ENCODE results near the gene MATN4. TPM values are rescaled to one million over a fixed set of nuclear protein-coding genes. Genes with fewer than 3 reads are reported as not detected.

The MATN4 gene
- total RNA-seq, 5 donors from 2014 or later (not counting 1 experiment from before 2014, with no cell fraction given): not detected

DNA sequence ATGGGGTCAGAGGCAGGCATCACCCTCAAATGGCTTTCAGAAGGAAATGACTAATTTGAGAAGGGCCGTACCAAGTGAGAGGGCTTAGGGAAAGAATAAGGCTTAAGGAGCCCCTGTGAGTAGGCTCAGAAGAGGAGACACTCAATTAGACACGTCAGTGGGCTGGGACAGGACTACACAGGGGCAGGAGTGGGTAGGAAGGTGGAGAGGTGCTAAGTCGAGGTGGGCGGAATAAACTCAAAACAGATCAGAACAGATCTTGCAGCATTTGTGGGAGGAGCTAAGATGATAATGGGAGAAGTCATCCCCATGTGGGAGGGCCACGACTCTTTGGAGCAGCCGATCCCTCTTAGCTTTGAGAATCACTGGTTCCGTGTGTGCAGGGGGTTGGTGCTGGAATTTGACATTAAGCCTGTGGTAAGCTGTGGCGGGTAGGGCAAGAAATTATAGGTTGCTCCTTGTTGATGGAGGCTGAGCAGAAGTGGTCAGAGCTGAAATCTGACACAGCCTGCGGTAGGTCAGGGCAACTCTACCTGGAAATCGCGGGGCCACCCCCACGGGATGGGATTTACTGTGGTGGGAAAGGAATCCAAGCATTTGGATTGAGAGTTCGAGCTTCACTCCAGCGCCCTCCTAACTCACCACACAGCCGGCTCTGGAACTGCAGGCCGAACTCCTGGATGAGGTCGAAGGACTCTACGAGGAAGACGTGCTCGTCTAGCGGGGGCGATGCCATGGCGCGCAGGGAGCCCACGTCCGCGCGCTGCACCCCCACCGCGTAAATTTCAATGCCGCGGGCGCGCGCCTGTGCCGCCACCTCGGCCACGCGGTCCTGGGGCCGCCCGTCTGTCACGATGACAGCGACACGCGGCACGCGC lies 4.3 kb downstream of the MATN4 start:
- no peak for ATAC-seq (replicated peaks in 1 of 4)
- Mint-ChIP-seq H3K27ac (no peak overlapping the region), H3K27me3 (peaks cover 35 to 57% of the 10 kb centered on the region in 2 donors), H3K9me3 (no peaks in the 10 kb centered on the region), H3K36me3 (no peaks in the 10 kb centered on the region), H3K4me3 (no peak overlapping the region), H3K4me1 (peaks cover 0 to 3% (median 0%) of the 10 kb centered on the region in 3 donors)
- Histone ChIP-seq H3K9me3 (no peaks in the 10 kb centered on the region), H3K27me3 (replicated peaks in 1 of 2; ENCODE audit: control insufficient read depth in 2 of 2, extremely low read depth in 1 of 2, insufficient read depth in 2 of 2, low read length in 1 of 2) (peaks cover 2 to 59% of the 10 kb centered on the region in 2 experiments), H3K4me3 (ENCODE audit: control insufficient read depth in 1 of 2, extremely low read depth in 1 of 2, low read length in 1 of 2) (no peak overlapping the region), H3K36me3 (ENCODE audit: control insufficient read depth in 2 of 2, extremely low read depth in 1 of 2, insufficient read depth in 1 of 2, low read length in 1 of 2) (no peaks in the 10 kb centered on the region), H3K4me1 (ENCODE audit: control insufficient read depth in 1 of 2, extremely low read depth in 1 of 2, insufficient read depth in 2 of 2, low read length in 2 of 2) (peaks cover 0 to 4% of the 10 kb centered on the region in 2 experiments), H3K27ac (ENCODE audit: low read length) (no peak overlapping the region)
- POLR2A ChIA-PET: no interaction called here
- no peak for DNase-seq
- WGBS (ENCODE audit: insufficient coverage): 53% methylated on average over 41 of the region's 47 CpGs
- CTCF ChIA-PET: interaction anchor here (1.0 to 1.3 kb wide), 2 partner anchors 9 to 467 kb away, joined by 4 read pairs; no protein-coding TSS in a partner anchor

- DNase-seq: no peak
- Histone ChIP-seq H3K27ac (ENCODE audit: low read length) (no peak overlapping the region), H3K27me3 (replicated peaks in 1 of 2; ENCODE audit: control insufficient read depth in 2 of 2, extremely low read depth in 1 of 2, insufficient read depth in 2 of 2, low read length in 1 of 2) (peaks cover 2 to 52% of the 10 kb centered on the region in 2 experiments), H3K36me3 (ENCODE audit: control insufficient read depth in 2 of 2, extremely low read depth in 1 of 2, insufficient read depth in 1 of 2, low read length in 1 of 2) (no peaks in the 10 kb centered on the region), H3K4me3 (ENCODE audit: control insufficient read depth in 1 of 2, extremely low read depth in 1 of 2, low read length in 1 of 2) (no peak overlapping the region), H3K4me1 (ENCODE audit: control insufficient read depth in 1 of 2, extremely low read depth in 1 of 2, insufficient read depth in 2 of 2, low read length in 2 of 2) (peaks cover 0 to 4% of the 10 kb centered on the region in 2 experiments), H3K9me3 (no peaks in the 10 kb centered on the region)
- POLR2A ChIA-PET: no interaction called here
- H3K27ac Mint-ChIP-seq: no peak overlapping the region
- ATAC-seq (replicated peaks in 1 of 4): no peak
- peaks cover 39 to 56% of the 10 kb centered on the region in 2 donors for H3K27me3 Mint-ChIP-seq
- H3K4me1 Mint-ChIP-seq: peaks cover 0 to 3% (median 0%) of the 10 kb centered on the region in 3 donors
- H3K9me3 Mint-ChIP-seq: no peaks in the 10 kb centered on the region
- CTCF ChIA-PET: interaction anchor here (0.6 to 0.7 kb wide), 4 partner anchors 8 to 559 kb away, joined by 3 read pairs; no protein-coding TSS in a partner anchor
- no peak overlapping the region for H3K4me3 Mint-ChIP-seq
- no peaks in the 10 kb centered on the region for H3K36me3 Mint-ChIP-seq
- WGBS (ENCODE audit: insufficient coverage): no CpG with 5 or more reads among the region's 5 CpGs
Measured at GRCh38 chr20:45301824-45302271, 6.3 kb downstream of the MATN4 start.

DNA sequence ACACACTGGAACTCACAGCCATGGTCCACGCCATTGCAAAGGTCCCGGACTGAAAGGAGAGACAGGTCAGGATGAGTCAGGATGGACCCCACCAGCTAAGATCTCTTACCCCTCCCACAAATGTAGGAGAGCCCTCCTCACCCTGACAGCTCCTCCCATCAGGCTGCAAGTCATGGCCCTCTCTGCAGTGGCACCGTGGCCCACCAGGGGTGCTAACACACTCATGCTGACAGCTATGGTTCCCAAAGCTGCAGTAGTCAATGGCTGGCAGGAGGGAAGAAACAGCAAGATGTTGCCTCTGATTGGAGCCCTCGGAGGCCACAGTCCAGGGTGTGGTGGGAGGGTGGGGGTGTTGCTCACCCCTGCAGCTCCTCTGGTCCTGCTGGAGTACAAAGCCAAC lies 7.1 kb downstream of the MATN4 start:
- ATAC-seq (replicated peaks in 1 of 4): peak in 2 of 4 experiments; percentile 52 to 70
- POLR2A ChIA-PET: no interaction called here
- Histone ChIP-seq H3K9me3 (no peaks in the 10 kb centered on the region), H3K36me3 (ENCODE audit: control insufficient read depth in 2 of 2, extremely low read depth in 1 of 2, insufficient read depth in 1 of 2, low read length in 1 of 2) (no peaks in the 10 kb centered on the region), H3K27me3 (replicated peaks in 1 of 2; ENCODE audit: control insufficient read depth in 2 of 2, extremely low read depth in 1 of 2, insufficient read depth in 2 of 2, low read length in 1 of 2) (peaks cover 2 to 46% of the 10 kb centered on the region in 2 experiments), H3K4me3 (ENCODE audit: control insufficient read depth in 1 of 2, extremely low read depth in 1 of 2, low read length in 1 of 2) (no peak overlapping the region), H3K4me1 (ENCODE audit: control insufficient read depth in 1 of 2, extremely low read depth in 1 of 2, insufficient read depth in 2 of 2, low read length in 2 of 2) (no peaks in the 10 kb centered on the region), H3K27ac (ENCODE audit: low read length) (no peak overlapping the region)
- Mint-ChIP-seq H3K36me3 (no peaks in the 10 kb centered on the region), H3K9me3 (no peaks in the 10 kb centered on the region), H3K27ac (no peak overlapping the region), H3K27me3 (peaks cover 42 to 56% of the 10 kb centered on the region in 2 donors), H3K4me3 (no peak overlapping the region), H3K4me1 (peaks cover 0 to 3% (median 0%) of the 10 kb centered on the region in 3 donors)
- CTCF ChIA-PET: interaction anchor here (0.6 to 1.3 kb wide), 3 partner anchors 9 to 350 kb away, joined by 3 read pairs; no protein-coding TSS in a partner anchor
- 0% methylated on average over 1 of the region's 4 CpGs for WGBS (ENCODE audit: insufficient coverage)
- peak in 10 of 35 experiments; percentile 13 to 33 (median 18) for DNase-seq

DNA sequence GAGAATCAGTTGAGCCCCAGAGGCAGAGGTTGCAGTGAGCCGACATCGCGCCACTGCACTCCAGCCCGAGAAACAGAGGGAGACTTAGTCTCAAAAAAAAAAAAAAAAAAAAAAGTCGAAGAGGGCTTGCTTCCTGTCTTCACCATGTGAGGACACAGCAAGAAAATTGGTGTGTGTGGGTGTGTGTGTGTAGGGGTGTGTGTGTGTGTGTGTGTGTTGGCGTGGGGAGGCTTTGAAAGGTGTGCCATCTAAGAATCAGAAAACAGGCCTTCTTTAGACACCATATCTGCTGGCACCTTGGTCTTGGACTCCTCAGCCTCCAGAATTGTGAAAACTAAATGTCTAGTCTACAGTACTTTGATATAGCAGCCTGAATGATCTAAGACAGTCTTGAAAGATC lies 8.3 kb downstream of the MATN4 start:
- no peaks in the 10 kb centered on the region for H3K9me3 ChIP-seq
- H3K4me3 ChIP-seq (ENCODE audit: control insufficient read depth in 1 of 2, extremely low read depth in 1 of 2, low read length in 1 of 2): no peak overlapping the region
- H3K27ac ChIP-seq (ENCODE audit: low read length): no peak overlapping the region
- ChIA-PET POLR2A (no interaction called here), CTCF (interaction anchor here in 1 of 2 donors (0.7 to 1.3 kb wide), 2 partner anchors 8 to 18 kb away, joined by 3 to 10 read pairs; no protein-coding TSS in a partner anchor)
- no peak overlapping the region for H3K27ac Mint-ChIP-seq
- 100% methylated on average over 1 of the region's 6 CpGs for WGBS (ENCODE audit: insufficient coverage)
- no peaks in the 10 kb centered on the region for H3K4me1 ChIP-seq (ENCODE audit: control insufficient read depth in 1 of 2, extremely low read depth in 1 of 2, insufficient read depth in 2 of 2, low read length in 2 of 2)
- H3K27me3 Mint-ChIP-seq: peaks cover 36 to 55% of the 10 kb centered on the region in 2 donors
- H3K4me1 Mint-ChIP-seq: peaks cover 0 to 3% (median 0%) of the 10 kb centered on the region in 3 donors
- H3K9me3 Mint-ChIP-seq: no peaks in the 10 kb centered on the region
- no peak for DNase-seq
- no peak for ATAC-seq (replicated peaks in 1 of 4)
- H3K36me3 ChIP-seq (ENCODE audit: control insufficient read depth in 2 of 2, extremely low read depth in 1 of 2, insufficient read depth in 1 of 2, low read length in 1 of 2): no peaks in the 10 kb centered on the region
- H3K4me3 Mint-ChIP-seq: no peak overlapping the region
- H3K27me3 ChIP-seq (replicated peaks in 1 of 2; ENCODE audit: control insufficient read depth in 2 of 2, extremely low read depth in 1 of 2, insufficient read depth in 2 of 2, low read length in 1 of 2): peaks cover 3 to 43% of the 10 kb centered on the region in 2 experiments
- H3K36me3 Mint-ChIP-seq: no peaks in the 10 kb centered on the region

DNA sequence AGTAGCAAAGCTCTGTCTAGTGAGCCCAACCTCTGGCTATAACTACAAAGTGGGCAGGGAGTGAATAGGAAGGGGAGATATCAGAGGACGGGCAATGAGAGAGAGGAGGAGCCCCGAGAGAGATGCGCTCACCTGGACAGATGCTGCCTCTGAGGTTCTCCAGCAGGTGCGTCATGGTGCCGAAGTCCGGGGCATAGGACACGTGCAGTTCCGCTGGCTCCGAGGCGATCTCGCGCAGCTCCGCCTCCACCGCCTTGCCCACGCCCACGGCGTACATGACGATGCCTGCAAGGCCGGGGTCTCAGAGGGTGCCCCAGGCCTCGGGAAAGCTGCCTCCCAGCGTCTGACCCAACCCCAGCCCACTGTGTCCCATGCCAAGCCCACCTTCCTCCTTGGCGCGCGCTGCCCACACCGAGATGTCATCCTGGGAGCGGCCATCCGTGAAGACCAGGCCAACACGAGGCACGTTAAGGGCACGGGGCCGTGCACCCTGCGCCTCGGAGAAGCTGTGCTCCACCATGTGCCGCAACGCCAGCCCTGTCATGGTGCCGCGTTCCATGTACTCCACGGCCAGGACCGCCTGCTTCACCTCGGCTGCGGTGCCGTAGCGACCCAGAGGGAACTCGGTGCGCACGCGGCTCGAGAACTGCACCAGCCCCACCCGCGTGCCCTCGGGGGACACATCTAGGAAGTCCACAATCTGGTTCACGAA lies 10.2 kb downstream of the MATN4 start:
- H3K27ac ChIP-seq (ENCODE audit: low read length): no peak overlapping the region
- H3K4me3 ChIP-seq (ENCODE audit: control insufficient read depth in 1 of 2, extremely low read depth in 1 of 2, low read length in 1 of 2): no peak overlapping the region
- Mint-ChIP-seq H3K4me1 (peaks cover 6 to 8% (median 7%) of the 10 kb centered on the region in 3 donors), H3K36me3 (no peaks in the 10 kb centered on the region), H3K4me3 (no peak overlapping the region), H3K27me3 (peaks cover 21 to 48% of the 10 kb centered on the region in 2 donors), H3K27ac (no peak overlapping the region), H3K9me3 (no peaks in the 10 kb centered on the region)
- H3K9me3 ChIP-seq: no peaks in the 10 kb centered on the region
- peaks cover 11 to 41% of the 10 kb centered on the region in 2 experiments for H3K27me3 ChIP-seq (replicated peaks in 1 of 2; ENCODE audit: control insufficient read depth in 2 of 2, extremely low read depth in 1 of 2, insufficient read depth in 2 of 2, low read length in 1 of 2)
- POLR2A ChIA-PET: no interaction called here
- 92% methylated on average over 52 of the region's 52 CpGs for WGBS (ENCODE audit: insufficient coverage)
- peaks cover 0 to 11% of the 10 kb centered on the region in 2 experiments for H3K4me1 ChIP-seq (ENCODE audit: control insufficient read depth in 1 of 2, extremely low read depth in 1 of 2, insufficient read depth in 2 of 2, low read length in 2 of 2)
- CTCF ChIA-PET: no interaction called here
- DNase-seq (no peak), ATAC-seq (replicated peaks in 1 of 4) (no peak)
- no peaks in the 10 kb centered on the region for H3K36me3 ChIP-seq (ENCODE audit: control insufficient read depth in 2 of 2, extremely low read depth in 1 of 2, insufficient read depth in 1 of 2, low read length in 1 of 2)

GRCh38 chr20:45294659-45295058 lies 13.4 kb downstream of the MATN4 start:
- H3K9me3 ChIP-seq: no peaks in the 10 kb centered on the region
- Mint-ChIP-seq H3K9me3 (no peaks in the 10 kb centered on the region), H3K27ac (no peak overlapping the region), H3K4me1 (peaks cover 14 to 21% (median 17%) of the 10 kb centered on the region in 3 donors), H3K36me3 (no peaks in the 10 kb centered on the region), H3K4me3 (peak overlapping the region in 1 of 3 donors; percentile 68), H3K27me3 (peaks cover 34 to 53% of the 10 kb centered on the region in 2 donors)
- POLR2A ChIA-PET: interaction anchor here in 1 of 2 donors (0.6 kb wide), 1 partner anchor 79 kb away, joined by 3 read pairs; no protein-coding TSS in a partner anchor
- H3K4me1 ChIP-seq (ENCODE audit: control insufficient read depth in 1 of 2, extremely low read depth in 1 of 2, insufficient read depth in 2 of 2, low read length in 2 of 2): peaks cover 0 to 20% of the 10 kb centered on the region in 2 experiments
- CTCF ChIA-PET: interaction anchor here (0.7 to 2.6 kb wide), 11 partner anchors 9 to 265 kb away, joined by 4 to 9 read pairs (median 5); partner anchors contain the start of gene SYS1 (in 1 of the 2)
- H3K27me3 ChIP-seq (replicated peaks in 1 of 2; ENCODE audit: control insufficient read depth in 2 of 2, extremely low read depth in 1 of 2, insufficient read depth in 2 of 2, low read length in 1 of 2): peaks cover 11 to 46% of the 10 kb centered on the region in 2 experiments
- H3K4me3 ChIP-seq (ENCODE audit: control insufficient read depth in 1 of 2, extremely low read depth in 1 of 2, low read length in 1 of 2): no peak overlapping the region
- H3K27ac ChIP-seq (ENCODE audit: low read length): no peak overlapping the region
- no peaks in the 10 kb centered on the region for H3K36me3 ChIP-seq (ENCODE audit: control insufficient read depth in 2 of 2, extremely low read depth in 1 of 2, insufficient read depth in 1 of 2, low read length in 1 of 2)
- DNase-seq (no peak), ATAC-seq (replicated peaks in 1 of 4) (no peak)
- no CpG with 5 or more reads among the region's 1 CpG for WGBS (ENCODE audit: insufficient coverage)

All from T-cell (primary cell).